GM21576 (cell line): Measurements from ENCODE around the gene IFRD1.
"Not testable (repeated sequence)": the region's sequence is repeated elsewhere in the genome, so short reads cannot be mapped to it uniquely, and the experiment has no call there.

Experiments used
- ATAC-seq: cut with Tn5 transposase; IDR thresholded peaks from one replicate; pipeline ENCODE4 v1.9.1; 2021; ENCODE audit warnings: mild to moderate bottlenecking, moderate library complexity; ENCODE audit not compliant: unreplicated experiment

Gene IFRD1

GRCh38 chr7:112511451-112512202, 61.4 kb downstream of the IFRD1 start:
- no peak for ATAC-seq

GRCh38 chr7:112512451-112513210, 62.4 kb downstream of the IFRD1 start:
- no peak for ATAC-seq

- no peak for ATAC-seq
Observed at GRCh38 chr7:112515989-112516388, 65.7 kb downstream of the IFRD1 start.

- not testable (repeated sequence) for ATAC-seq
Observed at GRCh38 chr7:112516418-112516817, 66.2 kb downstream of the IFRD1 start.

- no peak for ATAC-seq
Observed at GRCh38 chr7:112517487-112517886, 67.2 kb downstream of the IFRD1 start.

- ATAC-seq: no peak
Observed at GRCh38 chr7:112520787-112521186, 70.5 kb downstream of the IFRD1 start.

- ATAC-seq: no peak
Observed at GRCh38 chr7:112521942-112522341, 71.7 kb downstream of the IFRD1 start.

GRCh38 chr7:112523871-112524270, 73.6 kb downstream of the IFRD1 start:
- no peak for ATAC-seq
